ENCODE results near the gene NXPH1. TPM values are rescaled to one million over a fixed set of nuclear protein-coding genes. Genes with fewer than 3 reads are reported as not detected.

NXPH1 gene
- total and polyA plus RNA-seq, 9 of the 15 experiments (the other 6 are each of a cell fraction or from before 2014, with no cell fraction given), result 0.16 TPM; not detected in 8

- no peak for FAIRE-seq
- BruUV-seq (replicated peaks), result no TSS peak
- Histone ChIP-seq H3K4me2 (ENCODE audit: insufficient read depth, low read length) (no peak overlapping the region), H3K27ac (ENCODE audit: extremely low read depth, low read depth, low read length) (no peak overlapping the region), H3K27me3 (ENCODE audit: control insufficient read depth in 2 of 2, insufficient read depth in 2 of 2, low read length in 2 of 2) (no peaks in the 10 kb centered on the region; a peak in 3 of 5 replicates), H3K4me1 (replicated peaks in 1 of 2; ENCODE audit: control insufficient read depth in 2 of 2, insufficient read depth in 2 of 2, low read length in 2 of 2) (no peaks in the 10 kb centered on the region), H3K9ac (ENCODE audit: insufficient read depth in 1 of 2, low read depth in 2 of 2, low read length in 2 of 2) (no peak overlapping the region), H3K79me2 (ENCODE audit: control insufficient read depth, insufficient read depth, low read length) (no peaks in the 10 kb centered on the region), H3K9me3 (replicated peaks; ENCODE audit: control insufficient read depth, insufficient read depth, low read depth, low read length) (no peaks in the 10 kb centered on the region), H4K20me1 (replicated peaks; ENCODE audit: control insufficient read depth, insufficient read depth, low read length) (no peaks in the 10 kb centered on the region), H3K4me3 (no peak overlapping the region), H3K36me3 (ENCODE audit: control insufficient read depth, insufficient read depth, low read length) (no peaks in the 10 kb centered on the region), H3K9me1 (ENCODE audit: control insufficient read depth, insufficient read depth, low read length) (no peaks in the 10 kb centered on the region), H2AFZ (ENCODE audit: low read depth, low read length) (no peak overlapping the region)
- intact Hi-C loops (cut with micrococcal nuclease) (no loop called here), in situ Hi-C loops (cut with MboI) (no loop called here)
- TF ChIP-seq ZNF766 (CRISPR knock-in tag; conservative IDR thresholded peaks at IDR 0.05), result no peak
- TF ChIP-seq NFIX (CRISPR knock-in tag; IDR thresholded peaks at IDR 0.05; ENCODE audit: low read depth), result no peak
- TF ChIP-seq KDM2B (CRISPR knock-in tag; IDR thresholded peaks at IDR 0.05), result no peak
- TF ChIP-seq HDAC1 (IDR thresholded peaks at IDR 0.05), result no peak
- no peak for TF ChIP-seq MTA3 (IDR thresholded peaks at IDR 0.05; ENCODE audit: borderline replicate concordance)
- no peak for TF ChIP-seq ZEB2 (IDR thresholded peaks at IDR 0.05)
- TF ChIP-seq ZNF24 (IDR thresholded peaks at IDR 0.05), result no peak
- no peak for TF ChIP-seq ZKSCAN3 (CRISPR knock-in tag; IDR thresholded peaks at IDR 0.05)
- TF ChIP-seq JUN (IDR thresholded peaks at IDR 0.05; ENCODE audit: borderline replicate concordance, low read depth, low read length), result no peak
- no peak for TF ChIP-seq JUN (CRISPR knock-in tag; IDR thresholded peaks at IDR 0.05; ENCODE audit: borderline replicate concordance)
- TF ChIP-seq ZBTB17 (CRISPR knock-in tag; IDR thresholded peaks at IDR 0.05), result no peak
- POLR2A ChIA-PET, result interaction anchor here (0.6 kb wide), 1 partner anchor 66 kb away, joined by 3 read pairs; no protein-coding TSS in a partner anchor
- CTCF ChIA-PET (ENCODE audit: low intra/inter-chr PET ratio), result no interaction called here
- DNase-seq (ENCODE audit: extremely low read depth in 1 of 4, low spot score in 3 of 4), result no peak
- no peak for ATAC-seq
Observed at GRCh38 chr7:8714791-8715190, 281.4 kb downstream of the NXPH1 start.
